C4-2B (cell line): Measurements from ENCODE around the gene FBXO24.

Source experiments
- ZFX ChIP-seq: fragments of 450-650 bp; IDR thresholded peaks from 2 replicates; pipeline ENCODE4 v1.6.1; 2017
- TF ChIP-seq, protein P1 (sequence below): fragments of 450-650 bp; conservative IDR thresholded peaks from 2 replicates; pipeline ENCODE4 v1.5.1; 2017; ENCODE audit warnings: mild to moderate bottlenecking

DNA sequence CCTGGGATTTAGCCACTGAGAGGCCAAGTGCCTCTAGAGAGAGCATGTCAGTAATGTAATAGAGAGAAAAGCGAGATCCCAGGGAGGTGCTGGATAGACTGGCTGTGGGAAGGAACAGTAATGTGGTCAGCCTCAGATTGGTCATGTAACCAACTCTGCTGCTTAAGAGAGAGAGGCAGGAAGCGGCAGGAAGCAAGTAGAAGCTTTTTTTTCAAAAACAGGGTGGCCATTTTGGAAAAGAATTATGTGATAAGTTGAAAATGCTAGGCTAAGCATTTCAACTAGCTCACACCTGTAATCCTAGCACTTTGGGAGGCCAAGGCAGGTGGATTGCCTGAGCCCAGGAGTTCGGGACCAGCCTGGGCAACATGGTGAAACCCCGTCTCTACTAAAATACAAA, 12.3 kb downstream of the FBXO24 start:
- TF ChIP-seq ZFX = no peak
- TF ChIP-seq, protein P1, sequence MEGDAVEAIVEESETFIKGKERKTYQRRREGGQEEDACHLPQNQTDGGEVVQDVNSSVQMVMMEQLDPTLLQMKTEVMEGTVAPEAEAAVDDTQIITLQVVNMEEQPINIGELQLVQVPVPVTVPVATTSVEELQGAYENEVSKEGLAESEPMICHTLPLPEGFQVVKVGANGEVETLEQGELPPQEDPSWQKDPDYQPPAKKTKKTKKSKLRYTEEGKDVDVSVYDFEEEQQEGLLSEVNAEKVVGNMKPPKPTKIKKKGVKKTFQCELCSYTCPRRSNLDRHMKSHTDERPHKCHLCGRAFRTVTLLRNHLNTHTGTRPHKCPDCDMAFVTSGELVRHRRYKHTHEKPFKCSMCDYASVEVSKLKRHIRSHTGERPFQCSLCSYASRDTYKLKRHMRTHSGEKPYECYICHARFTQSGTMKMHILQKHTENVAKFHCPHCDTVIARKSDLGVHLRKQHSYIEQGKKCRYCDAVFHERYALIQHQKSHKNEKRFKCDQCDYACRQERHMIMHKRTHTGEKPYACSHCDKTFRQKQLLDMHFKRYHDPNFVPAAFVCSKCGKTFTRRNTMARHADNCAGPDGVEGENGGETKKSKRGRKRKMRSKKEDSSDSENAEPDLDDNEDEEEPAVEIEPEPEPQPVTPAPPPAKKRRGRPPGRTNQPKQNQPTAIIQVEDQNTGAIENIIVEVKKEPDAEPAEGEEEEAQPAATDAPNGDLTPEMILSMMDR = no peak
